Stimulated activated naive CD8-positive, alpha-beta T cell treated with anti-CD3 and anti-CD28 coated beads, Interleukin-15, Interleukin-2, amounts not matched to agents 100 ng/mL and 50 ng/mL, for 24 hours (primary cell): ENCODE measurements around the gene DDX59.

Source experiments
- H3K27ac Mint-ChIP-seq: one replicate; pipeline ENCODE4 v1.8.0; 2021; ENCODE audit warnings: mild to moderate bottlenecking, mixed read lengths
- H3K27me3 Mint-ChIP-seq: one replicate; pipeline ENCODE4 v1.8.0; 2021; ENCODE audit warnings: mixed read lengths
- H3K36me3 Mint-ChIP-seq: one replicate; pipeline ENCODE4 v1.8.0; 2021; ENCODE audit warnings: low read depth, mixed read lengths
- H3K4me1 Mint-ChIP-seq: one replicate; pipeline ENCODE4 v1.8.0; 2021; ENCODE audit warnings: low read depth, mixed read lengths
- H3K4me3 Mint-ChIP-seq: one replicate; pipeline ENCODE4 v1.8.0; 2021; ENCODE audit warnings: mild to moderate bottlenecking, mixed read lengths
- H3K9me3 Mint-ChIP-seq: one replicate; pipeline ENCODE4 v1.8.0; 2021; ENCODE audit warnings: mixed read lengths

Gene DDX59

DNA sequence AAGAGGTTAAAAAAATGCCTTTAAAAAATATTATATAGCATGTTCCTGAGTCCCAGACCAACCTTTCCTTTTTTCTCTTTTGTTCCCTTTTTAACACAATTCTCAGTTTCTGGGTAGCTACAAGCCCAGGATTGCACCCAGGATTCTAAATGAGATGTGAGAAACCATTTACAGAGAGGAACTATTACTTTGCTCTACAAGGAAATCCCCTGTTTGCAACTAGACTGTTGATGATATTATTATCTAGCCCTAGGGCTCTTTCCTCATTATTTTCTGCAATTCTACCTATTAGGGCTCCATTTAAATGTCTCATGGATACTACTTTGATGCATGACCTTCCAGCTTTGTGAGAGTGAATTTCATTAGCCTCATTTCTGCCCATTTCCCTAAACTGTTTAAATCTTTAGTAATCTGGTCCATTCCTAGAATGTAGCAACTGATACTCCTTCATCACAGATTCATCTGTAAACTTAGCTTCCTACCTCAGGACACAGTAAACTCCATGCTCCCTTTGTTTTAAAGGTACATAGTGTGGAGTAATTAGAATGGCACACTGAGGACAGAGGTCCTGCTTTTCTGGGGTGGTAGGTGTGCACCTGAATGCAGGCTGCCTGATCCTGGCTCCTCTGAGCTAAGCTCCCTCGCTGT lies 42.0 kb downstream of the DDX59 start:
- Mint-ChIP-seq H3K36me3 (no peaks in the 10 kb centered on the region), H3K9me3 (no peaks in the 10 kb centered on the region), H3K27me3 (peaks cover 4% of the 10 kb centered on the region), H3K27ac (peak overlapping the region; percentile 61), H3K4me3 (no peak overlapping the region), H3K4me1 (peaks cover 44% of the 10 kb centered on the region)

DNA sequence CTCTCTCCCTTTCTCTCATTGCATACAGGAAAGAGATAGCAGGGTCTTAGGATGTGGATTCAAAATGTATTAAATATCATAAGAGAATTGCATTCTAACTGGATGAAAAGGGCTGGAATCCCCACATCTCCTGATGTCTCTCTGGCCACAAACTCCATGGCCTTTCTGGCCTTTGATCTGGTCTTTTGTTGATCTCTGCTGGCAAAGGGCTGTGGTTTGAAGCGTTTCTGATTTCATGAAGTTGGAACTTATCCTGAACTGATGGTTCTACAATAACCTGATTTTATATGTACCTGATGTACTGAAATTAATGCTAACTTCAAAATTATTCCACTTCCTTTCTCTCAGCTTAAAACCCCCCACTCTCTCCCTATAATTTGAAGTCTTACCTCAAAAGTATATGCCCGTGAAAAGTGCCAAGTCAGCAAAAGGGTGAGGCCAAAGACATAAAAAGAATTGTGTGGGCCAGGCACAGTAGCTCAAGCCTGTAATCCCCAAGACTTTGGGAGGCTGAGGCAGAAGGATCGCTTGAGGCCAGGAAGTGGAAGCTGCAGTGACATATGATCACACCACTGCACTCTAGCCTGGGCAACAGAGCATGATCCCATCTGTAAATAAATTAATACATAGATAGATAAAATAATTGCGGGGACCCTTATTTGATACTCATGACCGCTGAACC lies 42.7 kb downstream of the DDX59 start:
- Mint-ChIP-seq H3K4me1 (peaks cover 44% of the 10 kb centered on the region), H3K4me3 (no peak overlapping the region), H3K27ac (no peak overlapping the region), H3K36me3 (no peaks in the 10 kb centered on the region), H3K27me3 (peaks cover 4% of the 10 kb centered on the region), H3K9me3 (no peaks in the 10 kb centered on the region)

DNA sequence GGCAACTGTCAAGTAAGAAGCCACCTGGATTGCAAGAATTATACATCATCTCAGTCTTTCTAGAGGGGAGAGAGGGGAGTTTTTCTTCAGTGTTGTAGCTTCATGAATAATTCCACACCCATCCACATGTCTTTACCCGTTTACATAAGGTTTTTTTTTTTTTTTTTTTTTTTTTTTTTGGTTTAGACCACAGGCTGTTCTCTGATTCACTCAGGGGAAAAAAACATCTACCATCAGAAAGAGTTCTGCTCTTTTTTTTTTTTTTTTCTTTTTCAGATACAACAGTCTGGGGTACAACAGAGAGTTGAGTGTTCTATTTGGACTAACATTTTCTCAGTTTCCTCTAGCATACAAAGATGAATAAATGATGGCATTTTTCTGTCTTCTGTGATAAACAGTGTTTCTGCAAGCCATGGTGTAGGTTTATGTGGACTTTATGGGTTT lies 44.3 kb downstream of the DDX59 start:
- Mint-ChIP-seq H3K27ac (peak overlapping the region; percentile 90), H3K4me3 (peak overlapping the region; percentile 58), H3K36me3 (no peaks in the 10 kb centered on the region), H3K27me3 (peaks cover 4% of the 10 kb centered on the region), H3K9me3 (no peaks in the 10 kb centered on the region), H3K4me1 (peaks cover 51% of the 10 kb centered on the region)

DNA sequence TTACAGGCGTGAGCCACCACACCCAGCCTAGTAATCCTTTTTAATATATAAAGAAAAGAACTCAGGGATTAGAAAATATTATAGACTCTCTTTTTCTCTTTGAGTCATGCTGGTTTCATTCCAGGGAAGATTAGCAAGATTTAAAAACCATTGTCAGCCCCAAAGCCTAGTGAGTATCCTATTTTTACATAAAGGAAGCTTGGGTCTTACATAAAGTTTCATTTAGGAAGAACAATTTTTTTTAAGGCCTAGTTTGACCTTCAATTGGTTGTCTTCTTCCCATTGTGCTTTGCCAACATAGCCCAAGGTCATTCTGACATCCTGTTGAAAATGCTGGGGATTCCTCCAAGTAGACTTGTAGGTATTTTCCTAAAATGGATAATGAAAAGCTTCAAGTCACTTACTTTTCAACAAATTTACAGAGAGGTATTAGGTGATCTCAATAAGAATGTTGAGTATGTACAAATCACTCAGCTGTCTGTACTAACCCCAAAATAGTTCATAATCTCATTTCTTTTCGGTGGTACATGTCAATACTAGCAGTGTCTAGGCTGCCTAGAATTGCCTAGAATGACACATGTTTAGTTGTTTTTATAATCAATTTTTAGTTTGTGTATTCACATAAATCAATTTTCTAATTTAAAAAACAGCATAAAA lies 44.9 kb downstream of the DDX59 start:
- Mint-ChIP-seq H3K27ac (peak overlapping the region; percentile 90), H3K27me3 (peaks cover 4% of the 10 kb centered on the region), H3K9me3 (no peaks in the 10 kb centered on the region), H3K4me1 (peaks cover 55% of the 10 kb centered on the region), H3K4me3 (no peak overlapping the region), H3K36me3 (no peaks in the 10 kb centered on the region)

DNA sequence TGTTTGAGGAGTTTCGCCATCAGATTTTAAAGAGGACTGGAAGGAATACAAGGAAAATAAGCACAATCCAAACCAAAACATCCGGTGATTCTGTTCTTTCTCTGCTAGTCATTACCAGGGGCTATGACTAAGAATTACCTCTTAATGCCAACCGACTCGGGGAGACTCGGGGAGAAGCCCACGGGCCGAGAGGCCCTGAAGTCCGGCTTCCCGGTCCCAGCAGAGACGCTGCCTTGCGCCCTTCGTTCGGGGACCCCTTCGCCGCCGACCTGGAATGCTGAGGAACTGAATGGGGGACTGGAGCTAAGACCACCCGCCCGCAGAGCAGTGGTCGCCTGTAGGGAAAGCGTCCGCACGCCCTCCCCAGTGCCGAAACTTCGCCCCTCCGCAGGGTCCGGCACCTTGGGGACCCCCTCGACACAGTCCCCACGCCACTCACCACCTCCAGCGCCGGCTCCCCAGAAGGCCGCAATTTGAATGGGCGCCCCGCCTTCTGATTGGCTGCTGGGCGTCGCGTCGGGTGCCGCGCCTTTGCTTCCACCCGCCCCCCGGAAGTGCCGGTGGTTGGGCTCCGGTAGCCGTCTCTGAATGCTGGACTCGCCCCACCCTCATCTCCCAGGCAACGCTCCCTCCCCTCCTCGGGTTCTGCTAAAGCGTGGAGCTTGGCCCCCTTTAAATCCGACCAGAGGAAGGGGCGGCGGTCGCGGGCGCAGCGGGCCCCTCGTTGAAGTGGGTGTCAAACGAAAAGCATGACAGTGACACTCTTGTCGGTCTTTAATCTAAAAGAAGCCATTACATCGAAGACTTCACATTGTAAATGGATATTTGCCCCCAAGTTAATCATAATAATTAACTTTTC lies 49.2 kb downstream of the DDX59 start, which contains the start of gene KIF14:
KIF14 (minus strand) TSS at position 479 of the 859 bp plus-strand sequence. CDS start 2,028 bp downstream, outside the sequence.
- H3K9me3 Mint-ChIP-seq: no peaks in the 10 kb centered on the region
- peaks cover 27% of the 10 kb centered on the region for H3K4me1 Mint-ChIP-seq
- no peaks in the 10 kb centered on the region for H3K27me3 Mint-ChIP-seq
- H3K27ac Mint-ChIP-seq: peak within 1 kb of the TSS; percentile 71
- peaks cover 15% of the 10 kb centered on the region for H3K36me3 Mint-ChIP-seq
- H3K4me3 Mint-ChIP-seq: peak within 1 kb of the TSS; percentile 81

DNA sequence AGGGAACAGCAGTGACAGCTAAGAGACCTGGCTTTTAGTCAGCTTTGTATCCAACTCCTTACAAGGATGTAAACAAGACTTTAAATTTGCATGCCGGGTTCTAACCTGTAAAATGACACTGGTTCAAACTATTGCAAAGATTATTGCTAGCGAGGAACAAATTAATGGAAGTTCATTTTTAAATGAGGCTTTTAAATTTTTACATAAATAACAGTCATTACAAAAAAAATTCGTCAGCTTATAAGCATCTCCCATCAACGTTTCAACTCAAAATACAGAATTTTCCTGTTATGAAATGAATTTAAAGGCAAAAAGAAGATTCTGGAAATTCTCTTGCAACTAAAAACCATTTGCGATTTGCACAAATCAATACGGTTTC lies 49.8 kb downstream of the DDX59 start:
- Mint-ChIP-seq H3K27ac (peak overlapping the region; percentile 71), H3K36me3 (peaks cover 15% of the 10 kb centered on the region), H3K4me3 (peak overlapping the region; percentile 81), H3K27me3 (no peaks in the 10 kb centered on the region), H3K9me3 (no peaks in the 10 kb centered on the region), H3K4me1 (peaks cover 20% of the 10 kb centered on the region)

DNA sequence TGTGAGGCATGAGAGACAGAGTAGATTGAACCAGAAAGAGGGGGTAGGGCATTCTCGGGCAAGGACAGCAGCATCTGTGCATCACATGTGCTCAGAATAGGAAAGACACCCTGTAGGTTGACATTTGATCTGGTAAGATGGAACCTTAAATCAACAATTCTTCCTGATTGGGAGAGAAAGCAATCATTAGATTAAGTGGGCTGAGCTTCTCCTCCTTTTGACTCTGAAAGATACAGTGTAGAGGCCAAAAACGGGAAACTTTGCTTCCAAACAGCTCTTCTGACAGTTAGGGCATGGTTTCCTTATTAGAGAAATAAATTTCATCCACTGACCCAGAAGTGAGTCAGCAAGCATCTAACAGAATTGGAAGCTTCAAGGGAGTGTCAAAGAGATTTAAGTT lies 58.9 kb downstream of the DDX59 start:
- Mint-ChIP-seq H3K9me3 (no peaks in the 10 kb centered on the region), H3K27ac (no peak overlapping the region), H3K27me3 (no peaks in the 10 kb centered on the region), H3K4me3 (no peak overlapping the region), H3K4me1 (no peaks in the 10 kb centered on the region), H3K36me3 (peaks cover 28% of the 10 kb centered on the region)

DNA sequence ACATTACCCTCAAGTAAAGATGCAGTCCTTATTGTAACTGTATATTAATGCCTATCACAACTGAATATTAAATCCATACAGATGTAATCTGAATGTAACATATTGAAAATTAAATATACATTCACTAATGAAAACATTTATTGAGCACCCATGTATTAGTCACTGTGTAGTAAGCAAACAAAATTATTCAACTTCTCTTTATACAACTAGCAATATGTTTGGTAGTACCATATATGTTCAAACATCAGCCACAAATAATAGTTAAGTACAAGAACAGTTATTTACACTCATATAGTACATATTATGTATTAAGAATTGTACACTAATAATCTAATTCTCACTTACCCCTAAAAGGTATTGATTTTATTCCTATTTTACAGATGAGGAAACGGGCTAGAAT lies 67.1 kb downstream of the DDX59 start:
- Mint-ChIP-seq H3K9me3 (no peaks in the 10 kb centered on the region), H3K4me1 (no peaks in the 10 kb centered on the region), H3K27ac (no peak overlapping the region), H3K27me3 (no peaks in the 10 kb centered on the region), H3K36me3 (peaks cover 36% of the 10 kb centered on the region), H3K4me3 (no peak overlapping the region)
